CD4-positive, alpha-beta T cell treated with Interleukin-1 beta for 1 hour (primary cell): ENCODE measurements around the gene RASAL3.

Experiments used
- DNase-seq, 2 donors: peaks; one replicate each; pipeline ENCODE4 v3.0.0-alpha.2; 2020 to 2022

Gene RASAL3

DNA sequence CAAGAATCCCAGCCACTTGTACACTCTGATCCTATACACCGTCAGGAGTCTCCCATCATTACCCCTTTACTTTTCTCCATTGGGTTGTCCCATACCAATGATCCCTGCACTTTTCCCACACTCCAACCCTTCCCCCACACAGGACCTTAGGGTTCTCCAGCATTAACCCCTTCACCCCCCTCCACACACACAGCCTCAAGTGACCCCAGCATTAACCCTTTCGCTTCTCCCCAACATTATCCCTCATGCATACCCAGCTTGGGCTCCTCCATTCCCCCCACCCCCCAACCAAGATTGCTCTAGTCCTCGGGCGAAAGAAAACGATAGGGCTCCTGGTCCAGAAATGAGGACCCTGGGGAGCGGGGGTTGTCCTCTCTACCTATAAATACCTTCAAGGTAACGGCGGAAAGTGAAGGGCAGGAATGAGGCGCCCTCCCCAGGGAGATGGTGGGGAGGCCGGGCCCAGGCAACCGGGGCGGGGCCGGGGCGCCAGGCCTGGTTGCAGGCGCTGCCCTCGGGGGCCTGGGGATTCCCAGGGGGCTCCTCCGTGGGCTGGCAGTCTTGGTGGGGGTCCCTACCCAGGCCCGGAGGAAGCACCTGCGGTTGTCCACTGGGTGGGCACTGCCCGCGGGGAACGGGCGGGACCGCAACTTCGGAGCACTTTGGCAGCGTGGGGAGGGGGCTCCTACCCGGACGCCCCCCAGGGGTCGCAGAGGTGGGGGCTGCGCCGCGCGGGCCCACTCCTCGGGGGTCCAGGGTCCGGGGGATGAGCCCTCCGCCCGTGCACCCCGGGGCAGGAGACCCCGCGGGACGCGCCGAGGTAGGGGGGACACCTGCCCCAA, 15.3 kb downstream of the RASAL3 start:
- DNase-seq, result no peak

GRCh38 chr19:15448044-15448777, 16.1 kb downstream of the RASAL3 start:
- DNase-seq, result no peak

GRCh38 chr19:15447057-15447456, 17.3 kb downstream of the RASAL3 start:
- DNase-seq, result no peak

GRCh38 chr19:15445807-15446376, 18.5 kb downstream of the RASAL3 start:
- DNase-seq, result no peak

DNA sequence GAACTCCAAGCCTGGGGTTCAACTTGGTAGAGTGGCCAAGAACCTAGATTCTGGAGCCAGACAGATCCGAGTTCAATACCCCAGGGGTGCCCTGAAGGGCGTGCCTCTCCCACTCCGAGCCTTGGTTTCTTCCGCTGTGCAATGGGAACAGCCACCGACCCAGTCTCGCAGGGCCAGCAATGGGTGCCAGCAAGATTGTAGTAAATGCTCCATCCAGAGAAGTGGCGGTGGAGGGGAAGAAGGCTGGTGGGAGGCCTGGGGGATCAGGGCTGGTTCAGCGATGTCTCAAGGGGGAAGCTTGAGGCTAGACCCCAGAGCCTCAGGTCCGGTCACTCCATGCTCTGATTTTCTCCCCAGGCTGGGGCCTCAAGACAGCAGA, 19.1 kb downstream of the RASAL3 start:
- DNase-seq, result no peak

DNA sequence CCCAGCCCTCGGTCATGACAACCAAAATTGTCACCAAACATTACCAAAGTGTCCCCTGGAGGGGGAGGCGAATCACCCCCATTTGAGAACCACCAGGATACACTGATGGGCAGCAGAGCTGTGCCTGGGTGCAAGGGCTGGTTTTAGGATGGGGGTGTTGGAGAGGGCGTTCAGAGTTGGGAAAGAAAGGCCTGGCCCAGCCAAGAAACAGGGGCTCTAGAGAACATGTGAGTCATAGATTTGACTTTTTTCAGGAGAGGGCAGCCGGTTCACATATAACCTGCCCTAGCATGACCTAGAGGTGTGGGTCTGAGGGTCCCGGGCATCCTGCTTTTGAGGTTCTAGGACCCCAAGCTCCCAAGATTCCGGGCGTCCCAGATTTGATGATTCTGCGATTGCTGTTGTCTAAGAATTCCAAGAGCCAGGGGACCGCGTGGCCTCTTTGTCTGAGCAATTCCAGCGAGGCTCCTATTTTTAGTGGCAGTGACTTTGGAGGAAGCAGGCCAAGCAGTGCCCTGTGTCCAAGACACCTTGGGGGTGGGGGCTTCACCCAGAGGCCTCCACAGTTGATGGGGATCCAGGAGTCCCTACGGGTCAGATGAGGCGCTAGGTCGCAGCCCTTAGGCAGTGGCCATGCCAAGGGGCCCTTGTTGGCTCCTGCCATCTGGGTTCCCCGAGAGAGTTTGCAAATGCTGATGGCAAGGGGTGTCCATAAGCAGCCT, 19.7 kb downstream of the RASAL3 start:
- DNase-seq, result no peak

DNA sequence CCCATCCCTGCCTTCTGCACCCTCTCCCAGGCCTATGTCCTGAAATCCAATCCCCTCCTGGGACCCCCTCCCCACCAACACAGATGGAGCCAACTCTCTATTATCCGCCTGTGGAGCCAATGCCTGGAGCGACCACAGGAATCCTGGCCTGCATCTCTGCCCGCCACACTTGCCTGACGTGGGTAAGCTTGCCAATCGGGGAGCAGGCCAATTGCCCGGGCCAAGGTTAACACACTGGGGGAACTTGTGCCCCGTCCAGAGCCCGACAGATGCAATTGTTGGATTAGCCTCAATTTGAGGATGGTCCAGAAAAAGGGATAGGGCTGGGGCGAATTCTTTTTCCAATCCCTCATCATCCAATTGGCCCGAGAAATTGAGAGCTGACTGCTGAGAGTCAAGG, 20.5 kb downstream of the RASAL3 start:
- no peak for DNase-seq

DNA sequence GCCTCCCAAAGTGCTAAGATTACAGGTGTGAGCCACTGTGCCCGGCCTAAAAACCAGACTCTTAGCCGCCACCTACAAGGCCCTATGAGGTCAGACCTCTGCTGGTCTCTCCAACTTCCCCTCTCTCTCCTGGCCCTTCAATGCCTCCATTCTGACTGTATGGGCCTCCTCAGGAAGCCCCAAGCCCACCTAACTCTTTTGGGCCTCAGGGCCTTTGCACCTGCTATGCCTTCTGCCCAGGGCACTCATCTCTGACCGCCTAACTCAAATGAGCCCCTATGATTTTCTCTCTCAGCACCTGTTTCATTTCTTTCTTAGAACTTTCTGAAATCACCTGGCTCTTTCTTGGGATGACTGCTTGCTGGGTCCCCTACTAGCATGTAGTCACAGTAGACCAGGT, 21.0 kb downstream of the RASAL3 start:
- DNase-seq, result no peak

DNA sequence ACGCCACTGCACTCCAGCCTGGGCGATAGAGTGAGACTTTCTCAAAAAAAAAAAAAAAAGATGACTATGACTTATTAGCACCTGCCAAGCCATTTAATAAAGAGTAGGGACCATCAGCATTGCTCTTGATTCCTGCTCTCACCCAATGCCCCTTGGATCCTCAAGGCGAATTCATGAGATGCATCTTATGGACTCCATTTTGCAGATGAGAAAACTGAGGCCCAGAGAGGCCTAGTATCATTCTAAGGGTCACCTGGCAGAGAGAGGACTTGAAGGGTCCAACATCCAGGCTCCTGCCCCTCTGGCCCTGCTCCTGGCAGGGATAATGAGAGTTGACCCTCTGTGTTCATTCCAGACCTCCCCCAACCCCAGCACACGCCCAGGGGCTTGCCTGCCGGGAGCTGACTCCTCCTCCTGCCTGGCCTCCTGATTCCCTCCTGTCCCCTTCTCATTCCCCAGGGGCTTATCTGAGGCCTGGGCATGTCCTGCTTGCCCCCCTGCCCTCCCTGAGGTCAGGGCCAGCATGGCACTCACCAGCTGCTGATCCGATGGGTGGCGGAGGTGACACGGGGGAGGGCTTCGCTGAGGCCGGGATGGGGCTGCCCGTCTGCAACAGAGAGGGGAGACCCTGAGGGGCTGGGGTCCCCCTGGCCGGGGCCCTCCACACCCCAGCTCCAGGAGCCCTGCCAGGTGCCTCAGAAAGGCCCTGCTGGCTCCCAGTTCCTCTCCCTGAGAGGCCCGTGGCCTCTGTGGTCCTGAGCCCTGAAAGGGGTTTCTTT, 22.0 kb downstream of the RASAL3 start:
- no peak for DNase-seq

- no peak for DNase-seq
These were observed 23.0 kb downstream of the RASAL3 start for GRCh38 chr19:15441317-15441716.

DNA sequence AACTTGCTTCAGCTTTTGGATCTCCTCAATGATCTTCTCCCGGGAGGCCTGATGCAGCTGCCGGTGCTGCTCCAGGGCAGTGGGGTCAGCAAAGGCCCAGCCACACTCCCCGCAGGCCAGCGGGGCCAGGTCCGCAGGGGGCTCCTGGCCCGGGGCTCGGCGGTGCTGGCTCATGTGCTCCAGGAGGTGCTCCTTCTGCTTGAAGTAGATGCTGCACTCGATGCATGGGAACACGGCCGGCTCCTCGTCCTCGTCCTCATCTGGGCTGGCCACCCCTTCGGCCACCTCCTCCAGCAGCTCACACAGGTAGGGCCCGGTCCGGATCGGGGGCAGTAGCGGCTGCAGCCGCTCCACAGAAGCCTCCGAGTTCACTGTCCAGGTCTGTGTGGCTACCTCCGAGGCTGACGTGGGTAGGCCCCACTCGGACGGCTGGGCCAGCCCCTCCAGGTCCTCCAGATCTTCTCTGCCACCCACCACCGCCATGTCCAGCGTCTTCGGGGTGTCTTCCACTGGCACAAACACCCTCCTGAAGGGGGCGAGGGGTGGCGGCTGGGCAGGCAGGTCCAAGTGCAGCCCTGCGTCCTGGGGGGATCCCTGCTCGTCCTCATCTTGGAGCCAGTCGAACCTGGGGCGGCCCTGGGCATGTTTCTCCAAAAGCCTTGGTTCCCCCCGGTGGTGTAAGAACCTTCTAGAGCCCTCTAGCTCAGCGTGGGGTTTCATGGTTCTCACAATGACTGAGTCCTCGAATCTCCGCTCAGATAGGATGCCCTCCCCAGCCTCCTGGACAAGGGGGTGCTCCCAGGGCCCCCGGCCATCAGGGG, 24.3 kb downstream of the RASAL3 start:
- DNase-seq, result no peak

DNA sequence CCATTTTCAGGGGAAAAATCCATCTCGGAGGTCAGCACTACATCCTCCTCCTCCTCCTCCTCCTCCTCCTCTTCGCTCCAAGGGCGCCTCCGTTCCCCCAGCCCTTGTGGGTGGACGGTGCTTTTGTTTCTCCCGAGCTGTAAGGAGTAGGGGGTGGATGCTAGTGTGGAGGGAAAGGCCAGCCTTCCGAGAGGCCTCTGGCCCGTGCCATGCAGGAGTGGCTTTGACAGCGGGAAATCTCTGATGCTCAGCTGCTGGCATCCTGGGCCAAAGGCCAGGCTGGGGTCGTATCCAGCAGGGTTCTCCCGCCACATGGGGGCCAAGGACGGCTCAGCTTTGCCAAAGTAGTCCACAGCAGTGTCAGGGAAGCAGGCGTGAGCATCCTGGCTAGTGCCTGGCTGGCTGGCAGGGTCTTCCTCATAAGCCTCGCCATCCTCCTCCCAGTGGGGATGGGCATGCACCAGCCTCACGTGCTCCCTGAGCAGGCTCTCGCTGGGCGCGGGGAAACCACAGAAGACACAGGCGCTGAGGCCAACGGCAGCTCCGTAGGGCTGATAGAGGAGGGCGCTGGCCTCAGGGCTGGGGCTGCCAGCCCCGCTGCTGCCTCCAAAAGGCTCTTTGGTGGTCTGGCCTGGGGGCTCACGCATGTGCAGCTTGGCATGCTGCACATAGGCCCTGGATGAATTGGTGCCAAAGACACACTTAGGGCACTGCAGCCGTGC, 25.1 kb downstream of the RASAL3 start:
- no peak for DNase-seq

- DNase-seq, result no peak
These were observed 25.8 kb downstream of the RASAL3 start for GRCh38 chr19:15438577-15438976.

DNA sequence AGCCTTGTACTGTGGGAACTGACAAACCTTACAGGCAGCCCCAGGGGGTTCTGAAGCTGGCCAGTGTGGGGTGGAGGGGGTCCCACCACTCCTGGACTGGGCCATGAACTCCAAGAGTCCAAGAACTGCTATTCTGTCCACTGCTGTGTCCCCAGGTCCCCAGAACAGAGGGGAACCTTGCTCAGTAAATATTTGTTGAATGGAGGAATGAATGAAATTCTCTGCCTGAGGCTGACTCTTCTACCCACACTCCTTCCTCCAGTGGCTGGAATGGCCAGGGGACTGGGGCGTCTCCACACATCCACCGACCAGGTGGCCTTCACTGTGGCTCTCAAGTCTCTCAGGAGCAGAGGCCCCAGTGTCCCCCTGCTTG, 26.2 kb downstream of the RASAL3 start:
- DNase-seq, result no peak

GRCh38 chr19:15437355-15438123, 26.8 kb downstream of the RASAL3 start:
- no peak for DNase-seq

- DNase-seq, result no peak
These were observed 27.6 kb downstream of the RASAL3 start for GRCh38 chr19:15436826-15437110.

- no peak for DNase-seq
These were observed 28.1 kb downstream of the RASAL3 start for GRCh38 chr19:15436012-15436825.

DNA sequence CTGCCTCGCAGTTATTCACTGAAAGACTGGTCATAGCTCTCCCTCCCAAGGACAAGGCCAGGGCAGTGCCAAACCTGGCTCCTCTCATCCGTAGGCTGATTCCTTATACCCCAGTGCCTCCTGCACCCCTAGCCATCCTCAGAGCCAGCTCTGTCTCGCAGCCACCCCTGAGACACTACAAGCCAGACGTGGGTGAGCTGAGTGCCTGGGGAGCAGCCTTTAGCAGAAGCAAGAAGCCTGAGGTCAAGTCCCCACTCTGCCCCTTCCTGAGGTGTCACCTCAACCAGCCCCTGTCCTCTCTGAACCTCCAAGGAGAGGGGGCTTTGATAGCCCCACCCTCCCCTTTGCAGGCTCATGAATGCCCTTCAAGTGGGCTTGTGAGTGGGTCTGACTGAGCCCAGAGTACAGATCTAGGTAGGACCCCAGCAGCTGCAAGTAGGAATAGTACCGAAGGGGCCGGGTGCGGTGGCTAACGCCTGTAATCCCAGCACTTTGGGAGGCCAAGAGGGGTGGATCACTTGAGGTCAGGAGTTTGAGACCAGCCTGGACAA, 30.8 kb downstream of the RASAL3 start:
- no peak for DNase-seq
